ENCODE measurements around the gene CAPN12. TPM values are rescaled to one million over a fixed set of nuclear protein-coding genes. Genes with fewer than 3 reads are reported as not detected.

The CAPN12 gene
- total RNA-seq, 1 experiment from 2014 or later, result 58.5 TPM

- H3K27me3 ChIP-seq (ENCODE audit: control insufficient read depth, insufficient read depth, low read length), result no peaks in the 10 kb centered on the region
- H3K27ac ChIP-seq (ENCODE audit: low read length), result peak overlapping the region; percentile 93
- no peak overlapping the region for H3K4me3 ChIP-seq (ENCODE audit: low read depth in 2 of 2, low read length in 2 of 2)
- no peak for DNase-seq (ENCODE audit: low read depth, low spot score)
- H3K9me3 ChIP-seq (ENCODE audit: control insufficient read depth, insufficient read depth, low read depth, low read length), result no peaks in the 10 kb centered on the region
- in situ Hi-C loops (cut with HindIII; ENCODE audit: low pct_unique_long_range_greater_than_20kb, low sequenced_read_pairs), result no loop called here
- BruUV-seq (replicated peaks), result TSS peak; percentile 64
- no peak for ATAC-seq
- ChIA-PET CTCF (no interaction called here), POLR2A (no interaction called here)
- TF ChIP-seq SIN3A (IDR thresholded peaks at IDR 0.05; ENCODE audit: borderline replicate concordance, insufficient read depth, low read depth, low read length), result peak; percentile 43; the same call in 1 of the 2 replicates
- no peak for TF ChIP-seq CTCF (IDR thresholded peaks at IDR 0.05)
- TF ChIP-seq TCF7L2 (IDR thresholded peaks at IDR 0.05; ENCODE audit: low read depth, low read length), result peak; percentile 64; the same call in 1 of the 2 replicates
- peak; percentile 83 for TF ChIP-seq POLR2AphosphoS5 (IDR thresholded peaks at IDR 0.05; ENCODE audit: low read depth, low read length)
- TF ChIP-seq REST (IDR thresholded peaks at IDR 0.05; ENCODE audit: insufficient read depth in 1 of 2, low read depth in 2 of 2, low read length in 1 of 2), result no peak
- intact Hi-C loops (cut with micrococcal nuclease; ENCODE audit: unreplicated experiment), result loop anchor here (5.0 kb wide), 2 partner anchors 101 to 201 kb away; partner anchors contain the start of genes ECH1, MRPS12 and SARS2
- H3K36me3 ChIP-seq (ENCODE audit: control insufficient read depth, insufficient read depth, low read length), result peaks cover 36% of the 10 kb centered on the region
- peaks cover 84% of the 10 kb centered on the region for H3K4me1 ChIP-seq (ENCODE audit: control insufficient read depth, insufficient read depth, low read length)
These were observed 12.5 kb downstream of the CAPN12 start for GRCh38 chr19:38731654-38732301.

- ATAC-seq (no peak), DNase-seq (ENCODE audit: low read depth, low spot score) (no peak)
- in situ Hi-C loops (cut with HindIII; ENCODE audit: low pct_unique_long_range_greater_than_20kb, low sequenced_read_pairs) (no loop called here), intact Hi-C loops (cut with micrococcal nuclease; ENCODE audit: unreplicated experiment) (loop anchor here (5.0 kb wide), 2 partner anchors 101 to 201 kb away; partner anchors contain the start of genes ECH1, MRPS12 and SARS2)
- H3K4me1 ChIP-seq (ENCODE audit: control insufficient read depth, insufficient read depth, low read length), result peaks cover 92% of the 10 kb centered on the region
- no peaks in the 10 kb centered on the region for H3K27me3 ChIP-seq (ENCODE audit: control insufficient read depth, insufficient read depth, low read length)
- no peak overlapping the region for H3K4me3 ChIP-seq (ENCODE audit: low read depth in 2 of 2, low read length in 2 of 2)
- BruUV-seq (replicated peaks), result no TSS peak
- H3K9me3 ChIP-seq (ENCODE audit: control insufficient read depth, insufficient read depth, low read depth, low read length), result no peaks in the 10 kb centered on the region
- POLR2A ChIA-PET, result interaction anchor here (0.9 kb wide), 1 partner anchor 106 kb away, joined by 4 read pairs; no protein-coding TSS in a partner anchor
- peaks cover 44% of the 10 kb centered on the region for H3K36me3 ChIP-seq (ENCODE audit: control insufficient read depth, insufficient read depth, low read length)
- CTCF ChIA-PET, result interaction anchor here (0.7 to 0.8 kb wide), 3 partner anchors 84 to 200 kb away, joined by 3 read pairs; partner anchors contain the start of genes MRPS12 and SARS2
- TF ChIP-seq SIN3A (IDR thresholded peaks at IDR 0.05; ENCODE audit: borderline replicate concordance, insufficient read depth, low read depth, low read length), result 0 out of 2 replicates have a peak, but pooled peaks have one; percentile 65
- TF ChIP-seq POLR2AphosphoS5 (IDR thresholded peaks at IDR 0.05; ENCODE audit: low read depth, low read length), result peak; percentile 60
- no peak for TF ChIP-seq CTCF (IDR thresholded peaks at IDR 0.05)
- TF ChIP-seq REST (IDR thresholded peaks at IDR 0.05; ENCODE audit: insufficient read depth in 1 of 2, low read depth in 2 of 2, low read length in 1 of 2), result no peak
- no peak; the same call in 1 of the 2 replicates for TF ChIP-seq TCF7L2 (IDR thresholded peaks at IDR 0.05; ENCODE audit: low read depth, low read length)
- peak overlapping the region; percentile 93 for H3K27ac ChIP-seq (ENCODE audit: low read length)
These were observed 13.3 kb downstream of the CAPN12 start for GRCh38 chr19:38730731-38731589.
